Endodermal cell (in vitro differentiated cells): ENCODE data around the gene CMIP. TPM values are rescaled to one million over a fixed set of nuclear protein-coding genes. Genes with fewer than 3 reads are reported as not detected.

Source experiments
- DNase-seq: peaks from one replicate; pipeline ENCODE4 v3.0.0-alpha.2; 2017
- H3K27ac ChIP-seq: 2 replicates; pipeline ENCODE4 v1.5.1; 2013; ENCODE audit warnings: mild to moderate bottlenecking, low read depth, low read length, moderate library complexity
- H3K27me3 ChIP-seq: 2 replicates; pipeline ENCODE4 v1.6.1; 2013; ENCODE audit warnings: mild to moderate bottlenecking, low read length, moderate library complexity; ENCODE audit not compliant: insufficient read depth, control insufficient read depth, poor library complexity, severe bottlenecking
- H3K36me3 ChIP-seq: 2 replicates; pipeline ENCODE4 v1.7.0; 2013; ENCODE audit warnings: mild to moderate bottlenecking, low read length, moderate library complexity; ENCODE audit not compliant: control insufficient read depth, insufficient read depth
- H3K4me1 ChIP-seq: one replicate; pipeline ENCODE4 v1.7.0; 2013; ENCODE audit warnings: low read length; ENCODE audit not compliant: control insufficient read depth, insufficient read depth
- H3K4me3 ChIP-seq: 2 replicates; pipeline ENCODE4 v1.5.1; 2013; ENCODE audit warnings: mild to moderate bottlenecking, low read length, moderate library complexity
- H3K9ac ChIP-seq: 2 replicates; pipeline ENCODE4 v1.6.1; 2013; ENCODE audit warnings: mild to moderate bottlenecking, low read length, moderate library complexity; ENCODE audit not compliant: poor library complexity, severe bottlenecking; ENCODE audit errors: extremely low read depth
- H3K9me3 ChIP-seq: 2 replicates; pipeline ENCODE4 v1.6.1; 2013; ENCODE audit warnings: mild to moderate bottlenecking, low read length, moderate library complexity; ENCODE audit not compliant: control insufficient read depth
- H3K27ac Mint-ChIP-seq: 2 replicates; pipeline ENCODE4 v1.8.0; 2020; ENCODE audit warnings: mixed read lengths
- H3K27me3 Mint-ChIP-seq: 2 replicates; pipeline ENCODE4 v1.8.0; 2021; ENCODE audit warnings: mild to moderate bottlenecking, mixed read lengths; ENCODE audit not compliant: insufficient read depth
- H3K36me3 Mint-ChIP-seq: 2 replicates; pipeline ENCODE4 v1.8.0; 2020; ENCODE audit warnings: low read depth, mixed read lengths
- H3K4me1 Mint-ChIP-seq: 2 replicates; pipeline ENCODE4 v1.8.0; 2020; ENCODE audit warnings: mixed read lengths
- H3K4me3 Mint-ChIP-seq: 2 replicates; pipeline ENCODE4 v1.8.0; 2020; ENCODE audit warnings: mild to moderate bottlenecking, moderate library complexity, mixed read lengths
- H3K9me3 Mint-ChIP-seq: 2 replicates; pipeline ENCODE4 v1.8.0; 2020; ENCODE audit warnings: mild to moderate bottlenecking, mixed read lengths
- CTCF ChIP-seq: fragments of 200-600 bp; sonication (generic); conservative IDR thresholded peaks from 2 replicates; pipeline ENCODE4 v1.5.0; 2021; ENCODE audit warnings: antibody characterized with exemption, mild to moderate bottlenecking
- WGBS, 2 experiments: methylation state at CpG; one replicate each; pipeline versions ENCODE4 v1.1.5 to v1.1.7; 2013; ENCODE audit warnings: missing lambda C conversion rate in 2 of 2, mixed read lengths in 1 of 2; ENCODE audit not compliant: insufficient coverage in 1 of 2, insufficient read length in 1 of 2; 5-methylcytosine and 5-hydroxymethylcytosine counted together
- total RNA-seq, 2 donors: library from RNA; stranded (reverse); fragmentation: NEBNext Ultra II Directional in 1 of 2; extraction: Animal tissue kit (Norgen Biotek cat#: 25700) in 1 of 2; gene quantifications; 2 replicates in 1 of 2; 3 replicates in 1 of 2; pipeline ENCODE4 v1.2.1, GENCODE V29; 2021

The CMIP gene
- total RNA-seq, 2 donors from 2014 or later: 64.0 to 64.7 TPM

GRCh38 chr16:81514568-81515258 lies 70.1 kb downstream of the CMIP start:
- Histone ChIP-seq H3K4me3 (no peak overlapping the region), H3K9me3 (no peaks in the 10 kb centered on the region), H3K4me1 (peaks cover 13% of the 10 kb centered on the region), H3K27me3 (no peaks in the 10 kb centered on the region), H3K9ac (no peak overlapping the region), H3K36me3 (peaks cover 17% of the 10 kb centered on the region), H3K27ac (no peak overlapping the region)
- no peak for DNase-seq
- H3K4me1 Mint-ChIP-seq: peaks cover 19% of the 10 kb centered on the region
- H3K9me3 Mint-ChIP-seq: no peaks in the 10 kb centered on the region
- H3K27ac Mint-ChIP-seq: peak overlapping the region; percentile 93
- H3K27me3 Mint-ChIP-seq: no peaks in the 10 kb centered on the region
- peaks cover 20% of the 10 kb centered on the region for H3K36me3 Mint-ChIP-seq
- WGBS, 2 experiments: 90 to 92% methylated on average over 11 to 15 of the region's 15 CpGs
- TF ChIP-seq CTCF: no peak
- no peak overlapping the region for H3K4me3 Mint-ChIP-seq

- H3K9ac ChIP-seq: no peak overlapping the region
- no peaks in the 10 kb centered on the region for H3K9me3 Mint-ChIP-seq
These were observed 70.7 kb downstream of the CMIP start for GRCh38 chr16:81515281-81515680.

GRCh38 chr16:81515721-81516120 lies 71.1 kb downstream of the CMIP start:
- H3K9ac ChIP-seq: no peak overlapping the region
- H3K9me3 Mint-ChIP-seq: no peaks in the 10 kb centered on the region
- H3K4me3 Mint-ChIP-seq: no peak overlapping the region
- no peak for TF ChIP-seq CTCF
- WGBS, 2 experiments: 91 to 94% methylated on average over 10 of the region's 10 CpGs
- no peak overlapping the region for H3K27ac Mint-ChIP-seq
- no peak overlapping the region for H3K4me3 ChIP-seq
- no peak for DNase-seq
- H3K9me3 ChIP-seq: no peaks in the 10 kb centered on the region
- peaks cover 14% of the 10 kb centered on the region for H3K36me3 Mint-ChIP-seq
- H3K27me3 ChIP-seq: no peaks in the 10 kb centered on the region
- H3K27ac ChIP-seq: no peak overlapping the region
- H3K4me1 ChIP-seq: peaks cover 13% of the 10 kb centered on the region
- H3K27me3 Mint-ChIP-seq: no peaks in the 10 kb centered on the region
- peaks cover 17% of the 10 kb centered on the region for H3K36me3 ChIP-seq
- H3K4me1 Mint-ChIP-seq: peaks cover 19% of the 10 kb centered on the region

More at GRCh38 chr16:81515281-81515680, 70.7 kb downstream of the CMIP start:
- Mint-ChIP-seq H3K4me1 (peaks cover 19% of the 10 kb centered on the region), H3K4me3 (no peak overlapping the region), H3K27ac (no peak overlapping the region), H3K27me3 (no peaks in the 10 kb centered on the region), H3K36me3 (peaks cover 17% of the 10 kb centered on the region)
- Histone ChIP-seq H3K27me3 (no peaks in the 10 kb centered on the region), H3K27ac (no peak overlapping the region), H3K4me3 (no peak overlapping the region), H3K4me1 (peaks cover 13% of the 10 kb centered on the region), H3K36me3 (peaks cover 17% of the 10 kb centered on the region), H3K9me3 (no peaks in the 10 kb centered on the region)
- TF ChIP-seq CTCF: no peak
- 95 to 98% methylated on average over 11 of the region's 11 CpGs for WGBS, 2 experiments
- DNase-seq: no peak
